ENCODE data around the gene CRYZL1.

Gene CRYZL1

GRCh38 chr21:33543505-33544129 is 97.9 kb downstream of the CRYZL1 start:
- H3K4me1 ChIP-seq (ENCODE audit: insufficient read depth, low read length) = peaks cover 26% of the 10 kb centered on the region

DNA sequence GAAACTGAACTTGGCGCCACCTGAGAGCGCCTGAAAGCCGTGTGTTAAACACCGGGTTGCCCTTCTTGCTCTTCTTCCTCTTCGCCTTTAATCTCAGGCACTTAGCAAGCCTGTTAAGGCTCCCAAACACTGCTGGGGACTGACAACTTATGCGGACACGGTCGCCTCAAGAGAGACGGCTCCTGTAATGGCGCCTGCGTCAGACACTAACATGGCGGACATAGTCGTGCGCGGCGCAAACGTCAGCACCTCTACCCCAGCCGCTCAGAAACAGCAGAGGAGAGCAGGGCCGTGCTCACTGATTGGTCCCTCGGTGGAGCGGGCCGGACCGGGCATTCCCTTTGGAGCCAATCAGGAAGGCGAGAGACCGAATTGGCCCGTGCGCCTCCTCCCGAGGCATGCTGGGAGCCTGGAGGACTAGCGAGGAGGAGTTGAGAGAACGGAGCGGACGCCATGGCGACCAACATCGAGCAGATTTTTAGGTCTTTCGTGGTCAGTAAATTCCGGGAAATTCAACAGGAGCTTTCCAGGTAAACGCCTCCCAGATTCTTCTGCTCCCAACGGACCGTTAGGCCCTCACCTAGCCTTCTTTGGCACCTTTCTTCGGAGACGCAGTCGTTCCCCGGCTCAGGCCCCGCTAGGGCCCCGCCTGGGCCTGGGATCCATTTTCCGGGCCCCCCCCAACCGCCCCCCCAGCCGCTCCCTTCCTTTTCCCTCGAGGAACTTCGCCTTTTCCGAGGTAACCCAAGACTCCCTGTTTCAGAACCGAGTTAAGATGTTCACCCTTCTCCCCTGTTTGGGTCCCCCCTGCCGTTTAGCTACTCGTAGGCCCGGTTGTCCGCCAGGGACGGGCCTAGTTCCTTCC is 98.7 kb downstream of the CRYZL1 start, which contains the start of gene SON:
Gene SON, plus strand, starts transcription at position 399 of the 865 bp plus-strand sequence. Its CDS starts 55 bp downstream, at position 454.
- peaks cover 26% of the 10 kb centered on the region for H3K4me1 ChIP-seq (ENCODE audit: insufficient read depth, low read length)

More at GRCh38 chr21:33543505-33544129, 97.9 kb downstream of the CRYZL1 start:
- Histone ChIP-seq H3K36me3 (ENCODE audit: insufficient read depth, low read length) (peaks cover 7% of the 10 kb centered on the region), H3K4me3 (ENCODE audit: low read depth in 1 of 2, low read length in 2 of 2) (peak overlapping the region; percentile 88 to 94), H3K27me3 (ENCODE audit: control insufficient read depth in 1 of 2, insufficient read depth in 2 of 2, low read length in 2 of 2) (no peaks in the 10 kb centered on the region), H3K9ac (ENCODE audit: low read length) (peak overlapping the region; percentile 91), H3K27ac (ENCODE audit: low read depth, low read length) (peak overlapping the region; percentile 97), H3K9me3 (ENCODE audit: low read length) (no peaks in the 10 kb centered on the region)

DNA sequence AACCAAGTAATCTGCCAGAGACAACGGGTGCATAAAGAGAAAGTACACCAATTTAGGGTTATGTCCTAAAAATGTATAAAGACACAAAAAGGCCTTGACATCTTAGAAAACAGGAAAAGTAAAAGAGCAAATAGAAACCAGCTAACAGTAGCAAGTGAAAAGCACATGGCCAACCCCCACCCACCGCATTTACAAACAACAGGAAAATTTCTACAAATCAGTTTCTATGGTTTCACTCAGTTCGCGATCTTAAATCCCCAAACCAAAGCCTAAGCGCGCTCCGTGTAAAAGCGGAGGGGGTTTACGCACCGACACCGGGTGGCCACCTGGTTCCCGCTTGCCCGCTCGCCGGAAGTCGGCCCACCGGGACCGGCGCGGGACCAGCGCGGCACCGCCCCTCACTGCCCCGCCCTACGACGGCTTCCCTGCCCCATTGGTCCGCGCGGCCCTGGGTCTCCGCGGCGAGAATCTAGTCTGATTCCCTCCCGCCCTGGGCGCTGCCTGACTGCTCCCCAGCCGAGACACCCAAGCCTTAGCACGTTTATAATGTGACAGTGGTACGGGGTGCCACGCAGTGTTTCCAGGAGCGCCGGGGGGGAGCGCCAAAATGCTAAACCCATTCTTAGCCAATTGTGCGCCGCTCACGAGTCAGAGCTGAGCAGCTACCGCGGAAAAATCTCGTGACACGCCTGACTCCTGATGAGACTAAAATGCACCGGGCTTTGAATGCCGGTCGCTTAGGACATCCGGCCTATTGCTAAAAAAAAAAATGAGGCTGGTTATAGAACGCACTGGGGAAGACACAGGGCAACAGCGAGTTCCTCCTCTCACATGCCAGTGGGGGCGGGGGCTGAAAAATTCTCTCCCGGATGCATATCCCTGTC is 99.5 kb downstream of the CRYZL1 start, which contains the start of gene GART:
Gene GART, minus strand, starts transcription at position 362 of the 884 bp plus-strand sequence. CDS start 2,802 bp downstream, outside the sequence.
- Histone ChIP-seq H3K4me1 (ENCODE audit: insufficient read depth, low read length) (peaks cover 26% of the 10 kb centered on the region), H3K27me3 (ENCODE audit: control insufficient read depth in 1 of 2, insufficient read depth in 2 of 2, low read length in 2 of 2) (no peaks in the 10 kb centered on the region), H3K9me3 (ENCODE audit: low read length) (no peaks in the 10 kb centered on the region), H3K27ac (ENCODE audit: low read depth, low read length) (peak within 1 kb of the TSS; percentile 97), H3K9ac (ENCODE audit: low read length) (peak within 1 kb of the TSS; percentile 93), H3K4me3 (ENCODE audit: low read depth in 1 of 2, low read length in 2 of 2) (peak within 1 kb of the TSS; percentile 88 to 94), H3K36me3 (ENCODE audit: insufficient read depth, low read length) (peaks cover 17% of the 10 kb centered on the region)

More for the DNA sequence above, 98.7 kb downstream of the CRYZL1 start, which contains the start of gene SON:
- Histone ChIP-seq H3K27me3 (ENCODE audit: control insufficient read depth in 1 of 2, insufficient read depth in 2 of 2, low read length in 2 of 2) (no peaks in the 10 kb centered on the region), H3K4me3 (ENCODE audit: low read depth in 1 of 2, low read length in 2 of 2) (peak within 1 kb of the TSS; percentile 88 to 94), H3K9me3 (ENCODE audit: low read length) (no peaks in the 10 kb centered on the region), H3K9ac (ENCODE audit: low read length) (peak within 1 kb of the TSS; percentile 93), H3K27ac (ENCODE audit: low read depth, low read length) (peak within 1 kb of the TSS; percentile 97), H3K36me3 (ENCODE audit: insufficient read depth, low read length) (peaks cover 13% of the 10 kb centered on the region)

DNA sequence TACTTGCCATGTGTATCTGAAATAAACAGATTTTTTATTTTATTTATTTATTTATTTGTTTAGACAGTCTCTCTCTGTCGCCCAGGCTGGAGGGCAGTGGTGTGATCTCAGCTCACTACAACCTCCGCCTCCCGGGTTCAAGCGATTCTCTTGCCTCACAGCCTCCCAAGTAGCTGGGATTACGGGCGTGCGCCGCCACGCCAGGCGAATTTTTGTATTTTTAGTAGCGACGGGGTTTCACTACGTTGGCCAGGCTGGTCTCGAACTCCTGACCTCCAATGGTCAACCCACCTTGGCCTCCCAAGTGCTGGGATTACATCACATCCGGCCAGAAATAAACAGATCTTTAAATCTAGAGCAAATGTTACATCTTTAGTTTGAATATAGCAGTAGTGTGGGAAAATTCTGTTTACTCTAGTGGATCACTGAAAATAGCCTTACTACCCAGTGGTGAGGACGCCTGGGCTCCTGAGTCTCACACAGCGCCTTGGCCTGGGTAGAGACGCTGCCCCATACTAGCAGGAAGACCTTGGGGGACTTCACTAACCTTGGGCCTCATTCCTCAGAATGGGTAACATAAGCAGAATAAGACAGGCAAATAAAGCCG is 100.3 kb downstream of the CRYZL1 start:
- H3K4me1 ChIP-seq (ENCODE audit: insufficient read depth, low read length) = peaks cover 26% of the 10 kb centered on the region
- H3K27me3 ChIP-seq (ENCODE audit: control insufficient read depth in 1 of 2, insufficient read depth in 2 of 2, low read length in 2 of 2) = no peaks in the 10 kb centered on the region
- H3K4me3 ChIP-seq (ENCODE audit: low read depth in 1 of 2, low read length in 2 of 2) = peak overlapping the region; percentile 57 to 94
- H3K27ac ChIP-seq (ENCODE audit: low read depth, low read length) = peak overlapping the region; percentile 84
- H3K36me3 ChIP-seq (ENCODE audit: insufficient read depth, low read length) = peaks cover 21% of the 10 kb centered on the region
- peak overlapping the region; percentile 93 for H3K9ac ChIP-seq (ENCODE audit: low read length)
- H3K9me3 ChIP-seq (ENCODE audit: low read length) = no peaks in the 10 kb centered on the region

DNA sequence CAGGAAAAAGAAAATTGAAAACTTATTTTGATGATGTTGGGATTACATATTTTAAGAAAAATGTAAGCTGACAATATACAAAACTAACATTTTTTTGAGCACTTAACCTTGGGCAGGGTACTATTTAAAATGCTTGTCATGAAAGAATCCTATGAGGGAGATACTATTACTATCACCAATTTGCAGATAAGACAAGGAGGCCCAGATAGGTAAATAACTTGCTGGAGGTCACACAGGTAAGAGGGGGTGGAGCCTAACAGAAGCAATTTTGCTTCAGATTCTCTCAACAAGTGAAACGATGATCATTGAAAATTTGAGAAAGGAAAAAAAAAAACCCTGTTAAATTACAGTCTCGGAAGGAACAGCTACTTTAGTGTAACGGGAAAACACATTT is 100.8 kb downstream of the CRYZL1 start:
- H3K4me1 ChIP-seq (ENCODE audit: insufficient read depth, low read length) = peaks cover 21% of the 10 kb centered on the region
- peaks cover 24% of the 10 kb centered on the region for H3K36me3 ChIP-seq (ENCODE audit: insufficient read depth, low read length)
- no peaks in the 10 kb centered on the region for H3K27me3 ChIP-seq (ENCODE audit: control insufficient read depth in 1 of 2, insufficient read depth in 2 of 2, low read length in 2 of 2)
- no peak overlapping the region for H3K4me3 ChIP-seq (ENCODE audit: low read depth in 1 of 2, low read length in 2 of 2)
- no peaks in the 10 kb centered on the region for H3K9me3 ChIP-seq (ENCODE audit: low read length)
- no peak overlapping the region for H3K27ac ChIP-seq (ENCODE audit: low read depth, low read length)
- H3K9ac ChIP-seq (ENCODE audit: low read length) = no peak overlapping the region

GRCh38 chr21:33539616-33540015 is 101.9 kb downstream of the CRYZL1 start:
- Histone ChIP-seq H3K9me3 (ENCODE audit: low read length) (no peaks in the 10 kb centered on the region), H3K36me3 (ENCODE audit: insufficient read depth, low read length) (peaks cover 35% of the 10 kb centered on the region), H3K27ac (ENCODE audit: low read depth, low read length) (no peak overlapping the region), H3K27me3 (ENCODE audit: control insufficient read depth in 1 of 2, insufficient read depth in 2 of 2, low read length in 2 of 2) (no peaks in the 10 kb centered on the region), H3K9ac (ENCODE audit: low read length) (no peak overlapping the region), H3K4me1 (ENCODE audit: insufficient read depth, low read length) (peaks cover 10% of the 10 kb centered on the region), H3K4me3 (ENCODE audit: low read depth in 1 of 2, low read length in 2 of 2) (no peak overlapping the region)

Measured in muscle layer of colon (tissue), 2 donors.